GM03348 (cell line): Measurements from ENCODE around the gene CORO7.
"Not testable (repeated sequence)": the region's sequence is repeated elsewhere in the genome, so short reads cannot be mapped to it uniquely, and the experiment has no call there.

ENCODE experiments used
- DNase-seq: peaks from one replicate; pipeline ENCODE4 v3.0.0; 2012; ENCODE audit warnings: low spot score

CORO7 gene

DNA sequence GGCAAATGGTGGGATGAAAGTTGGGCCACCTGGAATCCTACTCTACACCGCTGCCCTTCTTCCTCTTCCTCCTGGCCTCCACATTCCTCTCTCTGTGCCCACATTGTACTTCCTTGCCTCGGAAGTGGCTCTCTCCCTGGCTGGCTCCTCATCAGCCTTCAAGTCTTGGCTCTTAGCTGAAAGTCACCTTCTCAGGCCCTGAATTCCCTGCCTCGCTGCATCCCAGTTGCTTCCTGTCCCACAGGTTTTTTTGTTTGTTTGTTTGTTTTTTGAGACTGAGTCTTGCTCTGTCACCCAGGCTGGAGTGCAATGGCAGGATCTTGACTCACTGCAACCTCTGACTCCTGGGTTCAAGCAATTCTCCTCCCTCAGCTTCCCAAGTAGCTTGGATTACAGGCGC lies 62.7 kb downstream of the CORO7 start:
- DNase-seq: no peak

GRCh38 chr16:4352843-4353242 lies 63.6 kb downstream of the CORO7 start:
- no peak for DNase-seq

- DNase-seq: no peak
These were observed 64.5 kb downstream of the CORO7 start for GRCh38 chr16:4351880-4352279.

- peak; percentile 98 for DNase-seq
These were observed 65.4 kb downstream of the CORO7 start, which contains the start of gene PAM16 for GRCh38 chr16:4350787-4351659. Gene PAM16 (minus strand): TSS chr16:4351321. CDS start chr16:4351234, 87 bp downstream.

- DNase-seq: no peak
These were observed 66.0 kb downstream of the CORO7 start for GRCh38 chr16:4350365-4350786.

DNA sequence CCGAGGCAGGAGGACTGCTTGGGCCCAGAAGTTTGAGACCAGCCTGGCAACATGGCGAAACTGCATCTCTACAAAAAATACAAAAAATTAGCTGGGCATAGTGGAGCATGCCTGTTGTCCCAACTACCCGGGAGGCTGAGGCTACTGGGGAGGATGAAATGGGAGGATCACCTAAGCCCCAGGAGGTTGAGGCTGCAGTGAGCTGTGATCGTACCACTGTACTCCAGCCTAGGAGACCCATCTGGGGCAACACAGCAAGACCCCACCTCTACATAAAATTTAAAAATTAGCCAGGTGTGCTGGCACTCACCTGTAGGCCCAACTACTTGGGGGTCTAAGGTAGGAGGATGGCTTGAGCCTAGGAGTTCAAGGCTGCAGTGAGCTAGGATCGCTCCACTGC lies 67.1 kb downstream of the CORO7 start:
- no peak for DNase-seq

DNA sequence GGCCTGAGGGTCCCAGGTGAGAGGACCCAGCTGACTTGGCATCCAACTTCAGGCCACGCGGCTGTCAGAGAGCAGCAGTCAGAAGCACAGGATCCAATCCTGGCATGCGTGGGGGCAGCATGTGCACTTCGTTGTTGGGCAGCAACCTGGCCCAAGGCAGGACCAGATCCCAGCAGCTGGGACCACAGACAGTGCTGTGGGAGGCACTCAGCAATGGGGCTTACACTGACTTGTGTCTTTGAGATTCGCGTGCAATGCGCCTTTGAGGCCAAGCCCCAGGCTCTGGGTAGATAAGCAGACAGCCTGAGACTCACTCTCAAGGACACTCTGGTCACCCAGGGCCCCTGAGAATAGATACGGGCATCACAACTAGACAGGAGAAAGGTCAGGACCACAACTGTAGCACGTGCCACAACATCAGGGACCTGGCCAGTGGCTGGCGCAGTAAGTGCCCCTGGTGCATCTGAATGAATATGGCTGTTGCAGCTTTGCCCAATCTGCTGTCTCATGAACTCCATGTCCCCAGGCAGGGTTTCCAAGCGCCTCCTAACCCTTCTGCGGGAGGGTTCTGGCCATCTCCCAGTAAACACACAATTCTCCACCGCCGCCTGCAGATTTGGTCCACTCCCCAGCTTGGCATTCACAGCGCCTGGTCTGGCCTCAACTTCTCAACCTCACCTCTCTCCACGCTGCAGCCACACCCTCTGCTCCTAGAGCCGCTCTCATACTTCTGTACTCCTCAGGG lies 68.5 kb downstream of the CORO7 start:
- DNase-seq: no peak

GRCh38 chr16:4347010-4347409 lies 69.4 kb downstream of the CORO7 start:
- DNase-seq: no peak

DNA sequence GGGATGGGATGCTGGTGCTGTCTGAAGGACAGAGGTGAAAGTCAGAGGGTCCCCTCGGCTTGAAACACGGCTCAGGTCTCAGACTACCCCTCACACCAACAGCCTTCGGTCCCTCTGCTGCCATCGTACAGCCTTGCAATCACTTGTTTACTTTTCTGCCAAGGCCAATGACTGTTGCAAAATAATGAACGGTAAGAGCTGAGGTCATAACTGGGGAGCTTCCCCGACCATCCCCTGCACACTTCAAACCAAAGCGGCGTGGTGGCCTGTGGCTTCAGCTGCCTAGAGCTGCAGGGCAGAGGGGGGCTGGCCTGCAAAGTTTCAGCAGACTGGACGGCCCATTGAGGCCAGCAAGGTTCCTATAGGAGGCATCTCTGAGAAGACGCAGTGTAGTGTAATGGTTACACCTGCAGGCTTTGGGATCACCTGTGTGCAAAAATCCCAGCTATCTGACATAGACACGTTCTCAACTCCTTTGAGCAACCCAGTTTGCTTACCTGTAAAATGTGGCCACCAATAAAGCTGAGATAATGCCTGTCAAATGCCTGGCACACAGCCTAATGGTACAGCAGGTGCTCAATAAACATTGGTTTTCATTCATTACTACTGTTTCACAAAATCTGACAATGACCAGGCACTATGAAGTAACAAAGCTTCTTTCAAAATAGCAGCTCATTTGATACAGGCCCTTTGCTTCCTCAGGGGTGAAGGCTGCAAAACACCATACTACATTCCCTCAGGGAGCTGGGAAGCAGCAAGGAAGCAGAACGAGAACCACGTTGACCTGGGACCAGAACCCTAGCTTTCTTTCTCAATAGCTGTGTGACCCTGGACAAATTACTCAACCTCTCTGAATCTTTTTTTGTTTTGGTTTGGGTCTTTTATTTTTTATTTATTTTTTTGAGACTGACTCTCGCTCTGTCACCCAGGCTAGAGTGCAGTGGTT lies 70.3 kb downstream of the CORO7 start:
- DNase-seq: no peak

DNA sequence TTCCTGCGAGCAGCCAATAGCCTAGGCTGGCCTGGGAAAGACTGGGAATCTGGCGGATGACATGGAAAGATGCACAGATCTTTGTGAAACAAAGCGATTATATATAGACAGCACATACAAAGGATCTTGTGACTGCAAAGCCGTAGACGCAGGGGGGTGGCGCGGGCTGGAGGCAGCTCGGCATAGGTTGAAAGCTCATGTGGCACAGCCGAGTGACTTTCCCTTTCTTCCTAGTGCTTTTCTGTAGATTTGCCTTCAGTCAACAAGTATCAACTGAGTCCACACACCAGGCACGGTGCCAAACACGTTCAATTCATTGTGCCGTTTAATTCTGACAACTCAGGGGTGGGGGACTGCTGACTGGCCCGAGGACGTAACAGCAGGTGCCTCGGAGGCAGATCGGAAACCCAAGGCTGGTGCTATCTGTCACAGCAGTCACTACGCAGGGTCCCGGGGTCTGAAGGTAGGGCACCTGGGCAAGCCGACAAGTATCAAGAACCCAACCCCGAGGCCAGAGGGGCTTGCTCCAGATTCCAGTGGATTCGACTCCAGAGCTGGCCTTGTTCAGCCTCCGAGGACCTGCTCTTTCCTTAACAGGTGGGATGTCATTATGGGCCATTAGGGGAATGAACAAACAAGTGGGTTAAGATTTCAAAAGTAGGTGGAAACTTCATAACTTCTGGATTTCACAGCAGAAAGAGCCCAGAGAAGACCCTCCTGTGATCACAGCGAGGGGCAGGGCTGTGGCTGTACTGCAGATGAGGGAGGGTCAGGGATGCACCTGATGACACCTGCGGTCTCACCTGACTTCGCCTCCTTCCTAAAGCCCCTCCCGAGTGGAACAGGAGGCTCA lies 71.2 kb downstream of the CORO7 start:
- no peak for DNase-seq

DNA sequence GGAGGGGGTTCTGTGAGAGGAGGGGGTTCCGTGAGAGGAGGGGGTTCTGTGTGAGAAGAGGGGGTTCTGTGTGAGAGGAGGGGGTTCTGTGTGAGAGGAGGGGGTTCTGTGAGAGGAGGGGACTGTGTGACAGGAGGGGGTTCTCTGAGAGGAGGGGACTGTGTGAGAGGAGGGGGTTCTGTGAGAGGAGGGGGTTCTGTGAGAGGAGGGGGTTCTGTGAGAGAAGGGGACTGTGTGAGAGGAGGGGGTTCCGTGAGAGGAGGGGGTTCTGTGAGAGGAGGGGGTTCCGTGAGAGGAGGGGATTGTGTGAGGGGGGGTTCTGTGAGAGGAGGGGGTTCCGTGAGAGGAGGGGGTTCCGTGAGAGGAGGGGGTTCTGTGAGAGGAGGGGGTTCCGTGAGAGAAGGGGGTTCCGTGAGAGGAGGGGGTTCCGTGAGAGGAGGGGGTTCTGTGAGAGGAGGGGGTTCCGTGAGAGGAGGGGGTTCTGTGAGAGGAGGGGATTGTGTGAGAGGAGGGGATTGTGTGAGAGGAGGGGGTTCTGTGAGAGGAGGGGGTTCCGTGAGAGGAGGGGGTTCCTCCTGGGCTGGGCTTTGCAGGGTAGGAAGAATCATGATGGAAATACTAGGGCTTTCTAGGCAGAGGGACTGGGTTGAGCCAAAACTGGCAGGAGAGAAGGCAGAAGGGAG lies 72.0 kb downstream of the CORO7 start:
- DNase-seq: not testable (repeated sequence)

GRCh38 chr16:4342866-4343744 lies 73.3 kb downstream of the CORO7 start:
- DNase-seq: no peak

DNA sequence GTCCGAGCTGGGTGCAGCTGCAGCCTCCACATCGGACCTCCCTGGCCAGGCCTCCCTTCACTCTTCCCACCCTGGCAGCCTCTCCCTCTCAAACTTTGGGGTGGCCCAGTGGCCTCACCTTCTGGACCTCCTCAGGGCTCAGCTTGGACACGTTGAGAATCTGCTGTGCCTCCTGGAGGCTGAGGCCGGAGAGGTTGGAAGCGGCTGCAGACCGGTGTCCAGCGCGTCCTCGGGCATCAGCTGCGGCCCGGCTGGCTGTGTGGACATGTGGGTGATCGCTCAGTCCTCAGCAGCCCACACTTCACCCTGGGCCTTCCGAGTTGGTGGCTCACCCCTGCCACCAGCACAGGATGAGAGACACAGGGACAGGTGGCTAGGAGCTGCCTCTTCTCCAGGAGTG lies 75.1 kb downstream of the CORO7 start:
- DNase-seq: no peak

- DNase-seq: no peak
These were observed 76.0 kb downstream of the CORO7 start for GRCh38 chr16:4340443-4340842.

DNA sequence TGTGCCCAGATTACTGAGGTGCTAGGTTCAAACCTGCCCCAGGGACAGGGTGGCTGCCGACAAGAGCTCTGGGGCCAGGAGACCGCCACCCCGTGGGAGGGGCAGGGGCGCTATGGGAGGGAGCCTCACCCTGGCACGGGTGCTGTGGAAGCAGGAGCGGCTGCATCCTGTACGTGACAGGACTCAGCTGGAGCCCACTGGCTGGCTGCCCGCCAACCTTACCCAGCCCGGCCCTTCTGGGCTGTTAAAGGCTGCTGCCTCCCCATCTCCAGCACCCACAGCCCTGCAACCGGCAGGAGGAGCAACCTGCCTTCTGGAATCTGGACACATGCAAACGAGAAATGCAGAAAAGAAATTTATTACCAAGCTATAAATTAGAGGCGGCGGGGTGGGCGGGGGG lies 76.5 kb downstream of the CORO7 start:
- no peak for DNase-seq

- DNase-seq: no peak
These were observed 76.9 kb downstream of the CORO7 start for GRCh38 chr16:4339455-4339854.

DNA sequence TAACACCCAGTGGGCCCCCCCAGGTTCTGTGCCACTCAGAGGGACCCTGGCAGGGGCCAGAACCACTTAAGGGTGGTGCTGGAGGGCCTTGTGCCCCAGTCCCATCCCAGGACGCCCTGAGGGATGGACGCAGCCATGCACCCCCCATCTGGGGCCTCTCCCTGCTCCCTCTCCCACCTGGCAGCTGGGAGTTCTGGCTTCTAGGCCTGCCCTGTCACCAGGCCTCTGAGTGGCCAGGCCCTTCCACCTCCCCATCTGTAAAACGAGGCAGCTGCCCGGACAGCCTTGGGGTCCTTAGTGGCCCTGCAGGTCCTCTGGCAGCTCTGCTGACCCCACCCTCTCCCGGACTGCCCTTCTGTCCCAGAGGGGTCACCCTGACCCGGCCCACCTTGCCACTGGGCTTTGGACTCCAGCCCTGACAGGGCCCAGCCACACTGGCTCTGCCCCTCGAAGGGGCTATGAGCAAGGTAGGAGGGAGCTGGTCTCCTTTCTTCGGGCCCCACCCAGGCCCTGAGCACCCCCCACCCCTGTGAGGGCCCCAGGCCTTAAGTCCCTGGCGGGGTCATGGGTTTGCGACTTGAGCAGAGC lies 77.6 kb downstream of the CORO7 start:
- DNase-seq: no peak

DNA sequence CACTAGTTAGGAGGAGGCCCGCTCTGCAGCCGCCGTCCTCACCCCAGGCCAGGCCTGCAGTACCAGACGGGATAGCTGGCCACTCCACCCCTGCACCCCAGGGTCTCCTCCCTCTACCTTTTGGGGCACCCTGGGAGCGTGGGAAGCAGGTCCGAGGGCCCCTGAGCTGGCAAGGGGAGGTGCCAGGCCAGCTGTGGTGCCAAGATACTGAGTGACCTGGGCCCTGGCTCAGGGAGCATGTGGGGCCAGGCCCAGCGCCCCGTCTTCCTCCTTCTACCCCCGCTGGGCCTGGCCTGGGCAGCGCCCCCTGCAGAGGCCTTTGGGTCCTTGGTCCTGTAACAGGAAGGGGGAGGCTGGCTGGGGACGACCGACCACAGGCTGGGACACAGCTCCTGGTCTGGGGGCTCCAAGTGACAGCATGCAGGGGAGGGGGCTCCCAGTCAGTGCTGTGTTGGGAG lies 78.2 kb downstream of the CORO7 start:
- no peak for DNase-seq

DNA sequence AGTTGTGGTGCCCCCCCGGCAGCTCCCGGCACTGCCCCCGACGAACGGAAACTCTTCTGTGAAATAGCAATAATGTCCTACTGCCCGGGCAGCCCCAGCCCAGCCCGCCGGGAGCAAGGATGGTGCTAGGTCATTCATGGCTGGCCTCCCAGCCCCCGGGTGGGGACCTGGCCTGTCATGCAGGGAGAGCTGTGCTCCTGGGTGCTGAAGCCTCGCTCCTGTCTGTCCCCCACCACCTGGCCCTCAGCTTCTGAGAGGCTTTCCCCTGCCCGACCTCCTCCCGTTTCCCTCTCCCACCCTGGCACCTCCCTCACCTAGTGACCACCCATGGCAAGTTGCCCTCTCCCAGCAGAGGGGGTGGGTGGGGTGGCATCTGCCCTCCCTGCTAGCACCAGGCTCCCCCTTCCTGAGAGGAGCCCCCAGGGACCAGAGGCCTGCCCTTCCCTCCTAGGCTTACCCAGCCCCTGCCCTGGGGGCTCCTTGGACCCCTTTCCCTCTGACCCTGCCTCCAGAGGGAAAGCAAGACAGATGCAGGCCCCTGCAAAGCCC lies 78.8 kb downstream of the CORO7 start:
- DNase-seq: no peak
